H9 (cell line): ENCODE measurements around the gene KCNIP1. TPM values are rescaled to one million over a fixed set of nuclear protein-coding genes. Genes with fewer than 3 reads are reported as not detected.

Experiments used
- DNase-seq: peaks from one replicate; pipeline ENCODE4 v3.0.0-alpha.2; 2017
- H2AFZ ChIP-seq: one replicate; pipeline ENCODE4 v1.6.1; 2013; ENCODE audit warnings: mild to moderate bottlenecking, low read length, control low read depth, moderate library complexity
- H2AK5ac ChIP-seq: 2 replicates; pipeline ENCODE4 v1.6.1; 2013; ENCODE audit warnings: low read length, control low read depth, mixed read lengths; ENCODE audit not compliant: insufficient read length
- H2BK120ac ChIP-seq: one replicate; pipeline ENCODE4 v1.6.1; 2013; ENCODE audit warnings: low read depth, mild to moderate bottlenecking, low read length, control low read depth, inconsistent platforms; ENCODE audit not compliant: poor library complexity, severe bottlenecking
- H2BK12ac ChIP-seq: 2 replicates; pipeline ENCODE4 v1.6.1; 2013; ENCODE audit warnings: low read length, control low read depth, mixed read lengths, low read depth; ENCODE audit not compliant: insufficient read length
- H2BK15ac ChIP-seq: 2 replicates; pipeline ENCODE4 v1.6.1; 2013; ENCODE audit warnings: low read depth, low read length, control low read depth
- H2BK20ac ChIP-seq: one replicate; pipeline ENCODE4 v1.6.1; 2013; ENCODE audit warnings: low read depth, mild to moderate bottlenecking, low read length, control low read depth, inconsistent platforms; ENCODE audit not compliant: poor library complexity, severe bottlenecking
- H2BK5ac ChIP-seq: 2 replicates; pipeline ENCODE4 v1.6.1; 2013; ENCODE audit warnings: low read length, control low read depth, mixed read lengths; ENCODE audit not compliant: insufficient read length
- H3K14ac ChIP-seq: 2 replicates; pipeline ENCODE4 v1.6.1; 2013; ENCODE audit warnings: low read length, control low read depth; ENCODE audit not compliant: insufficient read depth
- H3K18ac ChIP-seq: 2 replicates; pipeline ENCODE4 v1.6.1; 2013; ENCODE audit warnings: low read depth, mild to moderate bottlenecking, mixed read lengths, low read length, control low read depth; ENCODE audit not compliant: insufficient read length
- H3K23ac ChIP-seq: 2 replicates; pipeline ENCODE4 v1.6.1; 2013; ENCODE audit warnings: low read length, control low read depth, mixed read lengths, low read depth; ENCODE audit not compliant: insufficient read length
- H3K23me2 ChIP-seq: 2 replicates; pipeline ENCODE4 v1.6.1; 2013; ENCODE audit warnings: low read depth, mild to moderate bottlenecking, mixed read lengths, low read length, control low read depth; ENCODE audit not compliant: insufficient read length, poor library complexity, severe bottlenecking
- H3K27ac ChIP-seq: 2 replicates; pipeline ENCODE4 v1.5.1; 2013; ENCODE audit warnings: low read length, control low read depth, mixed read lengths, low read depth; ENCODE audit not compliant: insufficient read length
- H3K27me3 ChIP-seq: 2 replicates; pipeline ENCODE4 v1.6.1; 2013; ENCODE audit warnings: low read length, control low read depth, inconsistent platforms; ENCODE audit not compliant: insufficient read depth
- H3K4ac ChIP-seq: 2 replicates; pipeline ENCODE4 v1.6.1; 2013; ENCODE audit warnings: low read depth, mild to moderate bottlenecking, control low read depth, inconsistent platforms, low read length, moderate library complexity
- H3K4me1 ChIP-seq: 2 replicates; pipeline ENCODE4 v1.6.1; 2013; ENCODE audit warnings: low read length, control low read depth, inconsistent platforms; ENCODE audit not compliant: insufficient read depth
- H3K4me2 ChIP-seq: 2 replicates; pipeline ENCODE4 v1.6.1; 2013; ENCODE audit warnings: low read length, control low read depth, mixed read lengths; ENCODE audit not compliant: insufficient read length, insufficient read depth
- H3K56ac ChIP-seq: 2 replicates; pipeline ENCODE4 v1.6.1; 2013; ENCODE audit warnings: low read depth, mild to moderate bottlenecking, mixed read lengths, low read length, control low read depth; ENCODE audit not compliant: insufficient read length
- H3K79me1 ChIP-seq: 2 replicates; pipeline ENCODE4 v1.6.1; 2013; ENCODE audit warnings: low read depth, mild to moderate bottlenecking, moderate library complexity, low read length, control low read depth, inconsistent platforms; ENCODE audit not compliant: insufficient read depth, poor library complexity, severe bottlenecking
- H3K79me2 ChIP-seq: 2 replicates; pipeline ENCODE4 v1.6.1; 2013; ENCODE audit warnings: low read length, control low read depth, inconsistent platforms; ENCODE audit not compliant: insufficient read depth
- H3K9ac ChIP-seq: 2 replicates; pipeline ENCODE4 v1.6.1; 2013; ENCODE audit warnings: low read length, control low read depth, mixed read lengths; ENCODE audit not compliant: insufficient read length; ENCODE audit errors: extremely low read depth
- H3K9me3 ChIP-seq: one replicate; pipeline ENCODE4 v1.6.1; 2013; ENCODE audit warnings: low read depth, low read length, inconsistent platforms; ENCODE audit not compliant: control insufficient read depth
- H3T11ph ChIP-seq: one replicate; pipeline ENCODE4 v1.6.1; 2013; ENCODE audit warnings: mild to moderate bottlenecking, low read length, control low read depth, inconsistent platforms
- H4K20me1 ChIP-seq: one replicate; pipeline ENCODE4 v1.6.1; 2013; ENCODE audit not compliant: control insufficient read depth, insufficient read length, insufficient read depth
- H4K5ac ChIP-seq: 2 replicates; pipeline ENCODE4 v1.6.1; 2013; ENCODE audit warnings: low read depth, mild to moderate bottlenecking, mixed read lengths, low read length, control low read depth; ENCODE audit not compliant: insufficient read length
- H4K8ac ChIP-seq: replicated peaks from 2 replicates; pipeline ENCODE4 v1.6.1; 2013; ENCODE audit warnings: low read length, control low read depth, mixed read lengths, low read depth; ENCODE audit not compliant: insufficient read length
- H4K91ac ChIP-seq: 2 replicates; pipeline ENCODE4 v1.6.1; 2013; ENCODE audit warnings: low read depth, mild to moderate bottlenecking, moderate library complexity, mixed read lengths, low read length, control low read depth; ENCODE audit not compliant: insufficient read length
- H3K27ac Mint-ChIP-seq, 3 experiments: 2 replicates in 2 of 3; 3 replicates in 1 of 3; pipeline ENCODE4 v1.8.0; 2020 to 2021; ENCODE audit warnings: mixed read lengths in 3 of 3, mild to moderate bottlenecking in 1 of 3, moderate library complexity in 1 of 3
- H3K27me3 Mint-ChIP-seq: 2 replicates; pipeline ENCODE4 v1.8.0; 2021; ENCODE audit warnings: low read depth, mild to moderate bottlenecking, moderate library complexity, mixed read lengths
- H3K36me3 Mint-ChIP-seq, 3 experiments: 2 replicates in 2 of 3; 3 replicates in 1 of 3; pipeline ENCODE4 v1.8.0; 2020 to 2021; ENCODE audit warnings: low read depth in 3 of 3, mixed read lengths in 3 of 3; ENCODE audit not compliant: insufficient read depth in 1 of 3
- H3K4me1 Mint-ChIP-seq, 2 experiments: 2 replicates each; pipeline ENCODE4 v1.8.0; 2020; ENCODE audit warnings: mixed read lengths in 2 of 2
- H3K4me3 Mint-ChIP-seq, 2 experiments: 2 replicates in 1 of 2; 3 replicates in 1 of 2; pipeline ENCODE4 v1.8.0; 2020 to 2021; ENCODE audit warnings: mild to moderate bottlenecking in 2 of 2, mixed read lengths in 2 of 2, moderate library complexity in 1 of 2
- H3K9me3 Mint-ChIP-seq, 2 experiments: 2 replicates in 1 of 2; 3 replicates in 1 of 2; pipeline ENCODE4 v1.8.0; 2020; ENCODE audit warnings: mild to moderate bottlenecking in 2 of 2, mixed read lengths in 2 of 2, moderate library complexity in 1 of 2
- WGBS: extraction: QIAGEN DNeasy Blood & Tissue Kit; methylation state at CpG from one replicate; pipeline ENCODE4 v1.1.7; 2013; ENCODE audit warnings: missing lambda C conversion rate, low lambda C conversion rate, mixed read lengths; ENCODE audit not compliant: insufficient read length; ENCODE audit errors: extremely low coverage; 5-methylcytosine and 5-hydroxymethylcytosine counted together
- total RNA-seq: library from RNA; stranded (reverse); gene quantifications from 2 replicates; pipeline ENCODE4 v1.2.1, GENCODE V29; 2021
- TF ChIP-seq, protein P1 (sequence below): fragments of 200-600 bp; sonication (generic); conservative IDR thresholded peaks from 3 replicates; pipeline ENCODE4 v1.8.0; 2021; ENCODE audit warnings: antibody characterized with exemption, mild to moderate bottlenecking

Gene KCNIP1
- total RNA-seq, 1 experiment from 2014 or later: 0.63 TPM

DNA sequence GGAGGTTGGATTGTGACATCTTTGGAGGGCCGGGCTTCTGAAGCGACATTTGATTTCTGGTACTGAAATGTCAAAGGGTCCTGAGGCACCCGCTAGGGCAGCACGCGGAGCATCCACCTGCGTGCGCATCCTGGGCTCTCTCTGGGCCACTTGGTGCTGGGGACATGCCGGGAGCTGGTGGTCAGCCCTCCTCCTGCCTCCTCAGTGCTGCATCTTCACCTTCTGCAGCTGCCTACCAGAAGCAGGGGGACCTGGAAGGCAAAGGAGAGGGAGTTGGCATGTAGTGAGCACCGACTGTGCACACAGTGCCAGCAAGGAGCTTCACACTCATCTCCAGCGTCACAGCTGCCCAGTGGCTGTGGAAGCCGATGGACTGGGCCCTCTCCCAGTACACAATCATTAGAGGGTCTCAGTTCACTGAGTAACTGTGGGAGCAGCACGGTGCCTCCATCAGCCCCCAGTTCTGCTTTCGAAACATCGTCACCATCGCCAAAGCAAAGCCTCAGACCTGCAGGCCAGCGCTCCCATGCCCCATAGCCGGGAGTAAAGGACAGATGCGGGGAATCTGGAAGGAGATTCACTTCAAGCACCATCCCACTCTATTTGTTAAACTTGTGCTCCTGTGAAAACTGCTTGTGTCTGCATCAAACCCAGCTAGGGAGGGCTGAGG is 138.4 kb downstream of the KCNIP1 start:
- Mint-ChIP-seq H3K36me3 (no peaks in the 10 kb centered on the region), H3K27me3 (peaks cover 21% of the 10 kb centered on the region), H3K9me3 (no peaks in the 10 kb centered on the region), H3K4me3 (no peak overlapping the region), H3K27ac (no peak overlapping the region), H3K4me1 (peaks cover 16% of the 10 kb centered on the region in 2 experiments)
- no peak overlapping the region for H2AFZ ChIP-seq
- WGBS: no CpG with 5 or more reads among the region's 18 CpGs
- no peak overlapping the region for H2AK5ac ChIP-seq
- no peak overlapping the region for H3K27ac ChIP-seq
- no peaks in the 10 kb centered on the region for H3K27me3 ChIP-seq
- TF ChIP-seq, protein P1, sequence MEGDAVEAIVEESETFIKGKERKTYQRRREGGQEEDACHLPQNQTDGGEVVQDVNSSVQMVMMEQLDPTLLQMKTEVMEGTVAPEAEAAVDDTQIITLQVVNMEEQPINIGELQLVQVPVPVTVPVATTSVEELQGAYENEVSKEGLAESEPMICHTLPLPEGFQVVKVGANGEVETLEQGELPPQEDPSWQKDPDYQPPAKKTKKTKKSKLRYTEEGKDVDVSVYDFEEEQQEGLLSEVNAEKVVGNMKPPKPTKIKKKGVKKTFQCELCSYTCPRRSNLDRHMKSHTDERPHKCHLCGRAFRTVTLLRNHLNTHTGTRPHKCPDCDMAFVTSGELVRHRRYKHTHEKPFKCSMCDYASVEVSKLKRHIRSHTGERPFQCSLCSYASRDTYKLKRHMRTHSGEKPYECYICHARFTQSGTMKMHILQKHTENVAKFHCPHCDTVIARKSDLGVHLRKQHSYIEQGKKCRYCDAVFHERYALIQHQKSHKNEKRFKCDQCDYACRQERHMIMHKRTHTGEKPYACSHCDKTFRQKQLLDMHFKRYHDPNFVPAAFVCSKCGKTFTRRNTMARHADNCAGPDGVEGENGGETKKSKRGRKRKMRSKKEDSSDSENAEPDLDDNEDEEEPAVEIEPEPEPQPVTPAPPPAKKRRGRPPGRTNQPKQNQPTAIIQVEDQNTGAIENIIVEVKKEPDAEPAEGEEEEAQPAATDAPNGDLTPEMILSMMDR: no peak
- no peak overlapping the region for H2BK120ac ChIP-seq
- H4K91ac ChIP-seq: no peak overlapping the region
- H2BK12ac ChIP-seq: no peak overlapping the region
- H4K5ac ChIP-seq: no peak overlapping the region
- H3K23ac ChIP-seq: no peak overlapping the region
- no peaks in the 10 kb centered on the region for H4K20me1 ChIP-seq
- H3T11ph ChIP-seq: no peak overlapping the region
- no peaks in the 10 kb centered on the region for H3K23me2 ChIP-seq
- DNase-seq: no peak
- H3K4ac ChIP-seq: no peak overlapping the region
- no peaks in the 10 kb centered on the region for H3K9me3 ChIP-seq
- no peak overlapping the region for H3K18ac ChIP-seq
- no peak overlapping the region for H2BK5ac ChIP-seq
- H4K8ac ChIP-seq: no peak overlapping the region
- H3K79me1 ChIP-seq: no peaks in the 10 kb centered on the region
- no peak overlapping the region for H3K9ac ChIP-seq
- no peak overlapping the region for H3K4me2 ChIP-seq
- H3K4me1 ChIP-seq: peaks cover 10% of the 10 kb centered on the region; the same call in 1 of the 2 replicates
- H2BK20ac ChIP-seq: no peak overlapping the region
- no peak overlapping the region for H3K56ac ChIP-seq
- no peak overlapping the region for H2BK15ac ChIP-seq
- H3K79me2 ChIP-seq: no peaks in the 10 kb centered on the region
- H3K14ac ChIP-seq: no peak overlapping the region
